ENCODE data around the gene GHRH.

Gene GHRH

GRCh38 chr20:37261714-37262113 is at the start of gene GHRH:
TSS of gene GHRH (minus strand) at chr20:37261814. CDS start at chr20:37256889, 4,925 bp downstream.
- no peak for DNase-seq

GRCh38 chr20:37310951-37311350 is 49.3 kb upstream of the GHRH start:
- DNase-seq, result no peak

DNA sequence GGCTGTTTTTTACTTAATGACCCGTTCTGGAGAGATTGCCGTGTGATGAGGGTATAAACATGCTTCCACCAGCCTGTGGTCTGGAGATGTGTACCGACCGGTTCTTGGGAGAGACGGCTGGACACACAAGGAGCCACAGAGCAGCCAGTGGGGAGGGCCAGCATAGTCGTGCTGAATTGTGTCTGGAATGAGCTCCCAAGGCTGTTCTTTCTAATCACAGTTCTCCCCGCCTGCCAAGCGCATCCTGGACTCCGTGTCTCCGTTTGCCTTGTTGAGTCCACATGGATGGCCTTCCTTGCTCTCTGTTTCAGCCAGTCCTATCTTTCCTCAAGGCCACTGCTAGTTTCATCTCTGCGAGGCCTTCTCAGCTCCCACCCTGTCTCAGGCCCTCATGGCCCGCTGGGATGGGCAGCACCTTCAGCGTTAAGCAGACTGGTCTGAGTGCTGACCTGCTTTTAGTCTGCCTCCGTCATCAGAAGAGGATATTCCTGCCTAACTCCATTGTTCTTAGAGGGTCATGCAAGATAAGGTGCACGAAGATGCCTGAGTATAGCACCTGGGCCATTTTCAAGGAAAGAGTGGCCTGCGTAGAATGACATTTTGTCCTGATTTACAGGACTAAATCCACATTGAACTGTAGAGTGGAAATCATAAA is 48.4 kb upstream of the GHRH start:
- no peak for DNase-seq

DNA sequence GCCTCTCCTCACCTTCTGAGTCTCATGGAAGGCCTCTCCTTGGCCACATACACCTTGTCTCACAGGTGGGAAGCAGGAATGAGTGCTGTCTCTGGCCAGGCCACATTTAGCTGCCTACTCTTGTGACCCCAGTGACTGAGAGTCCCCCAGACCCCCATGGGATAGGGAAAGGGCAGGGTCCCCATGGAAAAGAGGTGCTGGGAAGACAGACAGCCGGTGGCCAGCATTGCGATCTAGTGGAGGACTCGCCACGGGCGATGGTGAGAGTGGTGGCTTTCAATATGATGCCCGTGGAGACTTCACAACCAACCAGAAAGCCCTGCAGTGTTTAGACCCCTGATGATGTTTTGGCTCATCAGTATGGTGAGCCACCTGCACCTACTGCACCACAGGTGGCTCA is 47.7 kb upstream of the GHRH start:
- no peak for DNase-seq

- DNase-seq, result no peak
Observed at GRCh38 chr20:37308086-37309050, 46.8 kb upstream of the GHRH start.

DNA sequence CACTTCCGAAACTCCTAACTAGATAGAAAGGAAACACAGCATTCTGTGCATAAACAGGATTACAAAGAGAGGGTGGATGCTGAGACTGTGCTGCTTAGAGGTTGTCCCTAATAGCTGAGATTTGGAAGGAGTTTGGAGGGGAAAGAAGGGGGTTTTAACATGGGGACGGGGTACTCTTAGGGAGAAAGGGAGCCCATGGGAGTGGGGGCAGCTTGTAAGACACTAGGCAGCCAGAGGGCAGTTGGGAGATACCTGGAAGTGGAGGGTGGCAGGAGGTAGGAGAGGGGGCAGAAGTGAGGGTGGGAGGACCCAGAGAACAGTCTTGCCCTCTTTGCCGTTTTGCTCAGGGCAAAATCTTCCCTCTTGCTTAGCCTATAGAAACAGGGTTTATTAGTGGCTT is 44.2 kb upstream of the GHRH start:
- DNase-seq, result no peak

- no peak for DNase-seq
Observed at GRCh38 chr20:37305079-37305478, 43.5 kb upstream of the GHRH start.

DNA sequence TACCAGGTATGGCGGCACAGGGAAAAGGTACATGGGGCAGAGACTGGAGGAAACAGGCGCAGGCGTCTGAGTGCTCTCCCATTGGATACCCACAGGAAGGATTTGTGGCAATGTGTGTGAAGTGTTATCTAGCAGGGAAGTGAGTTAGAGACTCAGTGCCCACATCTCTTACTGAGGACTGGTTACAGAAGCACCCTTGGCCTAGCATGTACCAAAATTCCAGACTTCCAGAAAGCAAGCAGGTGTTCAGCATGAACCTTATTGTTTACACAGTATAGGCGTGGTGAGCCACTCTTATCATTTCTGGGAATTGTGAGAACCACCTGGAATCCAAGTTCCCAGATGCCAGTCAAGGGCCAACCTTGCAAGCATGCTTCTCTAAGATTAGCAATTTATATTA is 42.0 kb upstream of the GHRH start:
- DNase-seq, result no peak

- no peak for DNase-seq
Observed at GRCh38 chr20:37302981-37303380, 41.4 kb upstream of the GHRH start.

- no peak for DNase-seq
Observed at GRCh38 chr20:37301558-37301957, 39.9 kb upstream of the GHRH start.

DNA sequence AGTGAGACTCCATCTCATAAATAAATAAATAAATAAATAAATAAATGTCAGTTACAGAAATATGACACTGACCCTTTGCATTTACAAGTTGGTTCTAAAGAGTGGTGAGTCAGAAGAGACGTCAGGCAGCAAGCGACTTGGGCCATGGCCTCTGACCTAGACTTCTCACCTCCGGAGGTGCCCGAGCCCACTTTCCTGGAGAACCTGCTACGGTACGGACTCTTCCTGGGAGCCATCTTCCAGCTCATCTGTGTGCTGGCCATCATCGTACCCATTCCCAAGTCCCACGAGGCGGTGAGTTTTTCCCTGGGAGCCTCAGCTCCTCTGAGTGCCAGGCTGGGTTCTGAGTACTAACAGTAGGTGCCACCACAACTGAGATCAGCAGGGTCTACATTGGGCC is 39.5 kb upstream of the GHRH start:
- DNase-seq, result no peak

DNA sequence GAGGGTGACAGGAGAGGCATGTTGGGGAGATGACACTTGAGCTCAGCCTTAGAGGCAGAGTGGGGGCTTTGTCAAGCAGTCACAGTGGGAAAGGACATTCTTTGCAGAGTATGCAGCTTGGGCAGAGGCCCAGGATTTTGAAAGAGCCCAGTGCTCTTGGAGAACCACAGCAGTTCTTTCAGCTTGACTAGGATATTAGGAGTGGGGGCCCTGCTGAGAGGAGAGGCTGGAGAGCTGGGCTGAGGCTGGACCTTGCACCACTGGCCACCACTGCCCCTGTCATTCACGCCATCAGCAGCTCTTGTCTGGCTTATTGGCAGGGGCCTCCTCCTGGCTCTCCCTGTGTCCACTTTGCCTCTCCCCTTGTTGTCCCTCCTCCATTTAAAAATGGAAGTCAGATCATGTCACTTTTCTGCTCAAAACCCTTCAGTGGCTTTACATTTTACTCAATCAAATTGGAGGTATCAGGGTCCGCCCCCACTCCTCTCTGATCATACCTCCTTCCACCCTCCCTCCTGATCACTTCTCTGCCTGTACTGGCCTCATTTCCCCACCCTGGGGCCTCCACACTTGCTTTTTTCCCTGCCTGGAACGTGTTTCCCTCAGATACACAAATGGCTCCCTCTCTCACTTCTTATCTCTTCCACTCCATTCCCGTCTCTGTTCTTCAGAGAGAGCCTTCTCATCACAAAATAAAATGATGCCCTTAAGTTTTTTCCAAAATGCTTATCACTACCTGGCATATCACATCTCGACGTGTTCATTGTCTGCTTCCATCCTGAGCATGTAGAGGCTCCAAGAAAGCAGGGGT is 38.3 kb upstream of the GHRH start:
- no peak for DNase-seq

GRCh38 chr20:37298190-37298939 is 36.8 kb upstream of the GHRH start:
- DNase-seq, result no peak

GRCh38 chr20:37297066-37297736 is 35.6 kb upstream of the GHRH start:
- DNase-seq, result no peak

- no peak for DNase-seq
Observed at GRCh38 chr20:37296371-37296770, 34.8 kb upstream of the GHRH start.

GRCh38 chr20:37295595-37295994 is 34.0 kb upstream of the GHRH start:
- no peak for DNase-seq

DNA sequence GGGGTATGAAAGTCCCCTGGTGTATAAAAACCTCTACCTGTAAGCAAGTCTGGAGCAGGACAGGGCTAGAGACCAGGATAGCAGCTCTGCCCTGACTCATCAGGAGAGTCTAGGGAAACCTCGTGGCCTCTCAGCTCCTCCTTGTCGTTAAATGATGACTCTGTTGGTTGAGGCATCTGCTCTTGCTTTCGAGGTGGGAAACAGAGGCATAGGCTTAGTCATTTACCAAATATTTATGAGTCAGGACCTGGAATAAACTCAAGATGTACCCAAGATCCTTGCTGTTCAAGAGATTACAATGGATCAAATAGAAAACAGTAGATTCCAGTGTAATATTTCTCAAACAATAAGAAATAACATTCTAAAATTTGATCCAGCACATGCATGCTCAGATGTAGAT is 33.4 kb upstream of the GHRH start:
- DNase-seq, result no peak

- DNase-seq, result no peak
Observed at GRCh38 chr20:37294262-37294981, 32.8 kb upstream of the GHRH start.

DNA sequence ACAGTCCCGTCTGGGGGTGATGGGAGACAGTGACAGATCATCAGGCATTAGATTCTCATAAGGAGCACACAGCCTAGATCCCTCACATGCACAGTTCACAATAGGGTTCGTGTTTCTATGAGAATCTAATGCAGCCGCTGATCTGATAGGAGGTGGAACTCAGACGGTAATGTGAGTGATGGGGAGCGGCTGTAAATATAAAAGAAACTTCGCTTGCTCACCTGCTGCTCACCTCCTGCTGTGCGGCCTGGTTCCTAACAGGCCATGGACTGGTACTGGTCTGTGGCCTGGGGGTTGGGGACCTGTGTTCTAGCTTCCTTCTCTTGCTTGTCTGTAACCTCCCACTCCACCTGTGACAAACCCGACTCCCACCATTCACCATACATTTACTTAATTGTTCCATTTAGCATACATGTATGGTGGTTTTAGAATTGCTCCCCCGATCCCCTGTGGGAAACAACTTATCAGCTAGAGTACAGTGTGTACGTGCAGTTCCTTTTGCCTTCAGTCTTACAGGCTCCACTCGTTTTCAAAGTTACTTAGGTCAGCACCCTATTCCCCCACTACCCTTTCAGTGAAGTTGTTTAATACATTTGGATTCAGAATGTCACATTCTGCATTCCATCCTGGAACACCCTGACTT is 31.8 kb upstream of the GHRH start:
- DNase-seq, result no peak

DNA sequence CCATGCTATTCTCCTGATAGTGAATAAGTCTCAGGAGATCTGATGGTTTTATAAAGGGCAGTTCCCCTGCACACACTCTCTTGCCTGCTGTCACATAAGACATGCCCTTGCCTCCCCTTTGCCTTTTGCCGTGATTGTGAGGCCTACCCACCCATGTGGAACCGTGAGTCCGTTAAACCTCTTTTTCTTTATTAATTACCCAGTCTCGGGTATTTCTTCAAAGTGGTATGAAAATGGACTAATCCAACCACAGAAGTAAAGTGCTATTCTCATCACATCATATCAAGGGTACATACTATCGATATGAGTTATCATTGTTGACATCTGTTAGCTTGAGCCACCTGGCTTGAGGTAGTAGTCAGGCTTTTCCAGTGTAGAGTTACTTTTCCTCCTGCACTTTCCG is 30.1 kb upstream of the GHRH start:
- no peak for DNase-seq
